Neuron (in vitro differentiated cells): Measurements from ENCODE around the gene ARMC3.
"Not testable (repeated sequence)": the region's sequence is repeated elsewhere in the genome, so short reads cannot be mapped to it uniquely, and the experiment has no call there.

Experiments used
- H2AFZ ChIP-seq: one replicate; pipeline ENCODE4 v1.6.1; 2013; ENCODE audit warnings: low read depth, mild to moderate bottlenecking, inconsistent platforms, low read length, moderate library complexity
- H3K27me3 ChIP-seq: one replicate; pipeline ENCODE4 v1.6.1; 2013; ENCODE audit warnings: low read length; ENCODE audit not compliant: insufficient read depth
- H3K36me3 ChIP-seq: one replicate; pipeline ENCODE4 v1.6.1; 2013; ENCODE audit warnings: low read length; ENCODE audit not compliant: insufficient read depth
- H3K4me1 ChIP-seq: one replicate; pipeline ENCODE4 v1.6.1; 2013; ENCODE audit warnings: low read length; ENCODE audit not compliant: insufficient read depth
- H3K4me3 ChIP-seq: 2 replicates; pipeline ENCODE4 v1.5.1; 2013; ENCODE audit warnings: mild to moderate bottlenecking, low read length, moderate library complexity
- H3K9me3 ChIP-seq: one replicate; pipeline ENCODE4 v1.6.1; 2013; ENCODE audit warnings: low read length

ARMC3 gene

DNA sequence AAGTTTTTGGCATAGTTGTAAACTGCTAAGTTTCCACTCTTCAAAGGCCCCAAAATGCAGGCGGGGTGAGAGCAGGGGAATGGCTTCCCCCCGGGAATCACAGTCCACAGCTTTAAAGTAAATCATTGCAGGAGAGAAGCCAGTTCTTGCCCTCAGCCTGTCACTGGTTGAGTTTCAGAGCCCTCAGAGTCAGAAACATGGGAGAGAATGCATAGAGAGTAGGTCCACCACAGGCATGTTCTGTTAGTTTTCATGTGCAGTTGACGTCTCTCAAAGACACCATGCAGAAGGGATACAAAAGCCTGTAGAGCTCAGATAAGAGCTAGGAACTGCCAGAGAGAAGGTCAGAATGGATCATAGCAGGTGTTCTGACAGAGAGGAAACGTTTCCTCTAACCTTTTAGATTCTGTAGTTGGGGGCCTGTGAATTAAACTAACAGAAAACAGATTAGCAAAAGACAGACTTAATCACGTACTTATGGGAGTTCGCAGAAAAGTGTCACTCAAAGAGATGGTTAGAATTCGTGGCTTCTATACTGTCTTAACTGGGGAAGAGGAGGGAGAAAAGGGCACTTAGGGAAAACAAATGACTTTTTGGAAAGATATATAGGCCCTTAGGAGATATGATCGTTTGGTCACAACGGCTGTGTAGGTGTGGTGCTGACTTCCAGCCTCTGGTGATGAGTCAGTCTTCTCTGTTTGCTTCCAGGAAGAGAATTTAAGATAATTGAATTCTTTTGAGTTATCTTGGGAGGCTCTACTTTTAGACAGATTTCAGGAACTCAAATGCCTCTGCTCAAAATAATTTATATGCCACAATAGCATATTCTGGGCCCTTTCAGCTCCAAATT, 119.6 kb downstream of the ARMC3 start:
- Histone ChIP-seq H3K4me1 (peaks cover under 1% of the 10 kb centered on the region), H3K9me3 (no peaks in the 10 kb centered on the region), H2AFZ (no peak overlapping the region), H3K4me3 (no peak overlapping the region), H3K36me3 (no peaks in the 10 kb centered on the region), H3K27me3 (no peaks in the 10 kb centered on the region)

DNA sequence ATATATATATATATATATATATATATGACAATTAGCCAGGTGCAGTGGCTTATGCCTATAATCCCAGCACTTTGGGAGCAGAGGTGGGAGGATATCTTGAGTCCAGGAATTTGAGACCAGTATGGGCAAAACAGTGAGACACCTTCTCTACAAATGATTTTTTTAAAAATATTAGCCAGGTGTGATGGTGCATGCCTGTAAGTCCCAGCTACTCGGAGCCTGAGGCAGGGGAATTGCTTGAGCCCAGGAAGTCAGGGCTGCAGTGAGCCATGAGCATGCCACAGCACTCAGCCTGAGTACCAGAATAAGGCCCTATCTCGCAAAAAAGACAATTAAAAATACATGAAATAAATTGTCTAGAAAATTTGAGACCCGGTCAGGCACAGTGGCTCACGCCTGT, 120.3 kb downstream of the ARMC3 start:
- H3K27me3 ChIP-seq = no peaks in the 10 kb centered on the region
- H3K4me3 ChIP-seq = no peak overlapping the region
- peaks cover 5% of the 10 kb centered on the region for H3K4me1 ChIP-seq
- H2AFZ ChIP-seq = no peak overlapping the region
- H3K36me3 ChIP-seq = no peaks in the 10 kb centered on the region
- H3K9me3 ChIP-seq = no peaks in the 10 kb centered on the region

DNA sequence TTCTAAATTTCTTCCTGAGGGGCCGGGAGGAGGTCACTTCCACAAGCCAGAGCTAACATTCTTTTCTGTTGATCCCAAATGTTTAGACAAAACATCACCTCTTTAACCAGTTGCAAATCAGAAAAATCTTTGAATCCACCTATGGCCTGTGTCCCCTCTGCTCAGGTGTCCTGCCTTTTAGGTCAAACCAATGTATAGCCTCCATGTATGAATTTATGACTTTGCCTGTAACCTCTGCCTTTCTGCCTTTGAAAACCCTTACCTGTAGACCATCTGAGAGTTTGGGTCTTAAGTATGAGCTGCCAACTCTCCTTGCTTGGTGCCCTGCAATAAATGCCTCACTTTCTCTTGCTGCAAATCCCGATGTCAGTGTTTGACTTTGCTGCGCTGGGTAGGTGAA, 123.4 kb downstream of the ARMC3 start:
- H3K9me3 ChIP-seq = no peaks in the 10 kb centered on the region
- no peaks in the 10 kb centered on the region for H3K36me3 ChIP-seq
- H2AFZ ChIP-seq = no peak overlapping the region
- no peak overlapping the region for H3K4me3 ChIP-seq
- H3K27me3 ChIP-seq = no peaks in the 10 kb centered on the region
- H3K4me1 ChIP-seq = peaks cover 22% of the 10 kb centered on the region

DNA sequence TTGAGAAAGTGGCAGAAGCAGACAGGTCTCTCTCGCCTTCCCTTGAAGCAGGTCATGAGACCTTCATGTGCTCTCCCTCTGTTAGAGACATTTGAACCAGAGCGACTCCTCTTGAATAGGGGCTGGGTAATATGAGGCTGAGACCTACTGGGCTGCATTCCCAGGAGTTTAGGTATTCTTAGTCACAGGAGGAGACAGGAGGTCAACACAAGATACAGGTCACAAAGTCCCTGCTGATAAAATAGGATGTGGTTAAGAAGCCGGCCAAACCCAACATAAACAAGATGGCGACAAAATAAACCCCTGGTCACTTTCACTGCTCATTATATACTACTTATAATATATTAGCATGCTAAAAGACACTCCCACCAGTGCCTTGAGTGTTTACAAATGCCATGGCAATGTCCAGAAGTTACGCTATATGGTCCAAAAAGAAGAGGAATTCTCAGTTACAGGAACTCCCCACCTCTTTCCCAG, 124.0 kb downstream of the ARMC3 start:
- Histone ChIP-seq H3K9me3 (no peaks in the 10 kb centered on the region), H3K4me3 (no peak overlapping the region), H2AFZ (no peak overlapping the region), H3K4me1 (peaks cover 22% of the 10 kb centered on the region), H3K36me3 (no peaks in the 10 kb centered on the region), H3K27me3 (no peaks in the 10 kb centered on the region)

DNA sequence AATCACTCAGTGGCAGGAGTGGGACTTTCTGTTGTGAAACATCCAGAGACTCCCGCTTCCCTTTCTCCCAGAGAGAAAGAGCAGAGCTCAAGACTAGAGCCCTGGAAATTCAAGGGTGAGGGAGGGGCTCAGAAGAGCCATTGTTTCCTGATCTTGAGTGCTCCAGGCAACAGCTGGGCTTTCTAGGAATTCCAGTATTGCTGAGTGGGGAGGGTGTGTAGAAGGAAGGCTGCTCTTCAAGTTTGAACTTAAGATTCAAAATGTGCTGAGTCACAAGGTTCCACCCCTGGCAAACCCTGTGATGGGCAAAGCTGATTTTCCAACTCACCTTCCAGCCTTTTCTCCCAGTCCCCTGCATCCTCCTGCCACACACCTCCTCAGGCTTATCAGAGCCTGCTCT, 125.2 kb downstream of the ARMC3 start:
- Histone ChIP-seq H3K4me3 (no peak overlapping the region), H3K27me3 (no peaks in the 10 kb centered on the region), H3K4me1 (peaks cover 22% of the 10 kb centered on the region), H3K36me3 (no peaks in the 10 kb centered on the region), H2AFZ (no peak overlapping the region), H3K9me3 (no peaks in the 10 kb centered on the region)

DNA sequence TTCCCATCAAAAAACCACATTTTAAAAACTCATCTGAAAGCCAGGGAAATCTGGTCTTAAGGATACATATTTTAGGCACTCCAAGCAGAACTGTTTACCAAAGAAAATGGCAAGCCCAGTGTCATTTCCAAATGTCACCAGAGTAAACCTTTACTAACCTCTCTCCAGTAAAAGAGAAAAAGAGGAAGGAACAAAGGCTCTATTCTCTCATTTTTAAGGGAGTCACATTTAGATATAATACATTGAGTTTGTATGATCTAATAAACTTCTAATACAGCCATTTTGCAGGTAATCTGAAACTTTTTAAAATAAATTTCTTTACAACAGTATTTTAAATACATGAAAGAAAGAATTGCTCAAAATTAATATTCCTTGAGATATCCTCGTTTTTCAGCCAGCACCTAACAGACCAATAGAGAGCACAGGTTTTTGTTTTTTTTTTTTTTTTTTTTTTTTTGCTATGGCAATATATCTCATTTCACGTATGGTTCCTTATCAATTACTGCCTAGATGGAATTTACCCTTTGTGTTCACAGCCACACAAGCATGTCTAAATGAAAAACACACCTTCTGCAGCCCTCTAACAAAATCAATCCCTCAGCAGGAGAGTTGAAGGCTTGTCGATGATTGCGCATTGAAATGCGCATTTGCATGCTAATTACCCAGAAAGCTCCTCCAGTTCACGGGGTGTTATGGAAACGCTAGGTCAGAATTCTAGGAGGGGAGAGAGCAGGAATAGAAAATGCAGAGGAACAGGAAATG, 127.8 kb downstream of the ARMC3 start:
- H2AFZ ChIP-seq = peak overlapping the region; percentile 37
- no peaks in the 10 kb centered on the region for H3K36me3 ChIP-seq
- H3K9me3 ChIP-seq = peaks cover 3% of the 10 kb centered on the region
- H3K27me3 ChIP-seq = no peaks in the 10 kb centered on the region
- no peak overlapping the region for H3K4me3 ChIP-seq
- H3K4me1 ChIP-seq = peaks cover 22% of the 10 kb centered on the region

DNA sequence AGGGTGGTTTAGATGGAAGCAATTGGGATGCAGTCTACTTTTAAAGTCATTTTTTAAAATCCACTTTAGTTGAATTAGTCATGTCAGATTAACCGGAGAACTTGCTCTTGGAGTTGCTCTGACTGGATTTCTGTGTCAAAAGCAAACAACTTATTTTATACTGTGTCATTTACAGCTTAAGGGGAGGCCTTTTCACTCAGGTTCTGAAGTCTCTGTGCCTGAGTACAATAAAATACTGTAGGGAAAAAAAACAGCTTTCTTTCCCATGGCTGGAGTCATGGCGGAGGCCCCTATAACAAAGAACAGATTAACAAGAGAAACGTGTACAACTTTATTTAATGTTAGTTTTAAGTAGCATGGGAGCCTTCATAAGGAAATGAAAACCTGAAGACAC, 128.3 kb downstream of the ARMC3 start:
- Histone ChIP-seq H2AFZ (peak overlapping the region; percentile 37), H3K4me3 (no peak overlapping the region)

DNA sequence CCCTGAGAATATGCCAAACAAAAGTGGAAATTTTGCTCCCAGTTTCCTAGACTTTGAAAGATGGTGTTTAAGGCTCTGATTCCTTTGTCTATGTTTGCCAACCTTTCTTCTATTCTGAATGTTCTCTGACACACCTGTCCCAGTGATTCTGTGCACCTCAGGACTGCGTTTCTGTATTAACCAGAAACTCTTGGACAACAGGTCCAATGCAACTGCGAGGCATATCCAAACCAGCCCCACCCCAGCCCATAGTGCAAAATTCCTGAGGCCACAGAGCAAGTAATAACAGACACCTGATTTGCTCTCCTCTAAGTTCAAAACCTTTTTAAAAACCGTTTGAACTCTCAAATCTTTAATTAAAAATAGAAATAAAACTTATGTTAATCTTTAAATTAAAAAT, 130.5 kb downstream of the ARMC3 start:
- H3K4me1 ChIP-seq = peaks cover 22% of the 10 kb centered on the region
- H3K4me3 ChIP-seq = no peak overlapping the region
- no peaks in the 10 kb centered on the region for H3K36me3 ChIP-seq
- H3K9me3 ChIP-seq = peaks cover 6% of the 10 kb centered on the region
- H3K27me3 ChIP-seq = no peaks in the 10 kb centered on the region
- no peak overlapping the region for H2AFZ ChIP-seq

More for the DNA sequence above, 128.3 kb downstream of the ARMC3 start:
- H3K27me3 ChIP-seq = no peaks in the 10 kb centered on the region
- H3K4me1 ChIP-seq = peaks cover 22% of the 10 kb centered on the region
- no peaks in the 10 kb centered on the region for H3K36me3 ChIP-seq
- H3K9me3 ChIP-seq = peaks cover 6% of the 10 kb centered on the region

DNA sequence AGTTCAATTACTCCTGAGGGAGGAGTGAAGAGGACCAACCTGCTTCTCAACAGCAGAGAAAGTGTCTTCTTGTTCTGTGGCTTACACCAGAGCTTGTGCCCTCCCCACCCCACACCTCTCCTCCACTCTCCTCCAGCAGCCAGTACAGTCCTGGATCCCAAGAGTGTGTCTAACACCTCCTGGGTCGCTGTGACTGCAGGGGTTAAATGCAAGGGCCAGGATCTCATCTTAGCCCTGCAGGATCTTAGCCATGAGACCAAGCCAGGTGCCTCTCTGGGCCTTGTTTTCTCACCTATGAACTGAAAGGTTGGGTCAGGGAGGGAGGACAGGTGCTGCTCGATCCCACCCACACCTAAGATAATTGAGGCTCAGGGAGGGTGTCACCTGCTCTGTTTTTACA, 133.1 kb downstream of the ARMC3 start:
- Histone ChIP-seq H3K9me3 (peaks cover 6% of the 10 kb centered on the region), H2AFZ (no peak overlapping the region), H3K4me1 (peaks cover 13% of the 10 kb centered on the region)

DNA sequence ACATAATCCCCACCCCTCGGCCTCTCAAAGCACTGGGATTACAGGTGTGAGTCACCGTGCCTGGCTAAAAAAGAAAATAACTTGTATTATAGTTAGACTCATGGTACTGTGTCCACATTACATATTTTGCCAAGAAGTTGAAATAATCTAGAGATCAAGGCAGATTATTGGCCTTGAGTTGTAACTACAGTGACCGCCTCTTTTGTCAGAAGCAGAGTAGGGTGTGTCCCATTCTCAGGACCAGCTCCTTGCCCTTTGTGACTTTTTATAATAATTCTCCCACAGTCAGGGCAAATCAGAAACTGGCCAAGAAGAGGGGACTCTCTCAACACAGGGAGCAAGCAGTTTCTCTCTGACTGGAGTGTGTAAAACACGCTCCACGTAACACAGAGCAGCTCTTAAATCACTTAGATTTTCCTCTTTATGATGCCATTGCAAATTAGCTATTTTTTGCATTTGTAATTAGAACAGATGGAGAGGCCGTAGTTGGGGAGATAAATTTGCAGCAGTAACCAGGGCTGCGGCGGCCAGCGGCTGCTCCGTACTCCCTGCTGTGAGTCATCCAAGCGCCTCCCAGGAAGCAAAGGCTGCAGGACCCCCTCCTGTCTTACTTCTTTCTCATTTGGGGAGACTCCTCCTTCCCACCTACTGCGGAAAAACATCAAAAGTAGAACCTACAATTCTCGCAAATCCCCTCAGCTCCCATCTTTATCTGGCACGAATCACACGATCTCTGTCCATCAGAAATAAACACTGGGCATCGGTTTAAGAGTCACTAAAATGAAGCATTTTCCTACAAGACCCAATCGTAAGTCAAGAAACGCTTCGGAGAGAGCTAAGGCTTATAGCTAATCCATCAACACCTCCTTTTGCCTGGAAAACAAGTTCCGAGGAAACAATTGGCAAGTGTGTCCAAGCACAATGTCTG, 135.5 kb downstream of the ARMC3 start:
- Histone ChIP-seq H3K4me1 (peaks cover 9% of the 10 kb centered on the region), H3K9me3 (peaks cover 6% of the 10 kb centered on the region), H3K27me3 (peaks cover 3% of the 10 kb centered on the region), H3K4me3 (no peak overlapping the region), H3K36me3 (no peaks in the 10 kb centered on the region), H2AFZ (peak overlapping the region; percentile 67)

More for the DNA sequence above, 133.1 kb downstream of the ARMC3 start:
- no peak overlapping the region for H3K4me3 ChIP-seq
- H3K27me3 ChIP-seq = peaks cover 3% of the 10 kb centered on the region
- no peaks in the 10 kb centered on the region for H3K36me3 ChIP-seq

DNA sequence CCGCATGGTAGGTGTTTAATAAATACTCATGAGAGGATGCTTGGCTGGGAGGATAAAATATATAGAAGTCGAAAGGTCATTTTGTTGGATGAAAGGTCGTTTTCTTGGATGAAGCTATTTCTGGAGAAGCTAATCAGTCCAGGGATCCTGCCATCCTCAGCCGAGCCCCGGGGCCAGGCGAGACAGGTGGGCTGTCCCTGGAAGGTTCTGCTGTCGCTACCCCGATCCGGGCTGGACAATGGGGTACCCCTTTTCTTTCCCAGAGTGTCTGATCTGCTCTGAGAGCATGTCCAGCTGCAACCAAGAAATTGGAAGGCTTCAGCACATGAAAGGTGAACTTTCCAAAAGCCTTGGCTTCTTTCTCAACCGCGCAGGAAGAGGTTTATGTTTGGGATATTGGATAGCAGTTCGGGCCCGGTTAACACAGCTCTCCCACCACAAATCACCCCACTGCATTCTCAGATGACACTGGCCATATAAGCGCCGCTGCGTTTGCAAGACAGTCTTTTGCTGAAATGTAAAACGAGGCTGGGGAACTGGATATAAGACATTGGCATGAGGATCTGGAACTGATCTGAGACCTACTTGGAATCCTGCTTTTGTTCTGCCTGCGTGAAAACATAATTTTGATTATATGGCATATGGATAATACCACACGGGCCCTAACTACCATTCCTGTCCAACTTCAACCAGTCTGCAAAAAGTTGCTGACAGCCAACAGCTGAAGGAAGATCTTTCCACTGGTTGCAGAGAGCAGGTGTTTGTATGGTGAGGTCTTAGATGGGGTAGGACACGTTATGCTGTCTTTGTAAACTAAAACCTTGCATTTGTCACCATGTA, 136.3 kb downstream of the ARMC3 start:
- H2AFZ ChIP-seq = no peak overlapping the region
- H3K4me3 ChIP-seq = no peak overlapping the region
- H3K36me3 ChIP-seq = no peaks in the 10 kb centered on the region
- peaks cover 3% of the 10 kb centered on the region for H3K9me3 ChIP-seq
- peaks cover 9% of the 10 kb centered on the region for H3K4me1 ChIP-seq
- H3K27me3 ChIP-seq = peaks cover 3% of the 10 kb centered on the region

DNA sequence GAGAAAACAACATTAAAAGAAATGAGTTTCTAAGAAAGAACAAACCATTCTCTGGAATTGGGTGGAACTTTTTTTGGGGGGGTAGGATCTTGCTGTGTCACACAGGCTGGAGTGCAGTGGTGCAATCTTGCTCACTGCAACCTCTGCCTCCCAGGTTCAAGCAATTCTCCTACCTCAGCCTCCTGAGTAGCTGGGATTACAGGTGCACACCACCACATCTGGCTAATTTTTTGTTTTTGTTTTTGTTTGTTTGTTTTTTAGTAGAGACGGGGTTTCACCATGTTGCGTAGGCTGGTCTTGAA, 136.9 kb downstream of the ARMC3 start:
- H2AFZ ChIP-seq, H3K27me3 ChIP-seq, H3K4me1 ChIP-seq, H3K4me3 ChIP-seq, H3K36me3 ChIP-seq, H3K9me3 ChIP-seq: not testable (repeated sequence)
